ENCODE measurements around the gene ADARB2.

DNA sequence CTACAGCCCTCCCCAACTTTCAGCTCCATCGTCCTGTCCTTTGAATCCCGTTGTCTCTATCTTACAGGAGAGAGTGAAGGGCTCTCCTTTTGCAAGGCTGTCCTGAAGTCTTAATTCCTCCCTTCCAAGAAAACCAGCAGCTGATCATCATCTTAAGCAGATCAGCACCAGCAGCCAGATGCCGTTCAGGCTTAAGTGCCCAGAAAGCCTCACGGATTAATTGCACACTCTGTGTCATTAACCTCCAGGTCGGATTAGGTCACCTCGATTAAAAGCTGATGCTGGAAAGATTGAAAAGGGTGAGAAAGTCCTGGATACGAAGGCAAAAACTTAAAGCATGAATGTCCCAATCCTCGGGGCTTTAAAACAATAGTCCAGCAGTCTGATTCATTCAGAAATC is 24.8 kb upstream of the ADARB2 start:
- TF ChIP-seq, protein P1, sequence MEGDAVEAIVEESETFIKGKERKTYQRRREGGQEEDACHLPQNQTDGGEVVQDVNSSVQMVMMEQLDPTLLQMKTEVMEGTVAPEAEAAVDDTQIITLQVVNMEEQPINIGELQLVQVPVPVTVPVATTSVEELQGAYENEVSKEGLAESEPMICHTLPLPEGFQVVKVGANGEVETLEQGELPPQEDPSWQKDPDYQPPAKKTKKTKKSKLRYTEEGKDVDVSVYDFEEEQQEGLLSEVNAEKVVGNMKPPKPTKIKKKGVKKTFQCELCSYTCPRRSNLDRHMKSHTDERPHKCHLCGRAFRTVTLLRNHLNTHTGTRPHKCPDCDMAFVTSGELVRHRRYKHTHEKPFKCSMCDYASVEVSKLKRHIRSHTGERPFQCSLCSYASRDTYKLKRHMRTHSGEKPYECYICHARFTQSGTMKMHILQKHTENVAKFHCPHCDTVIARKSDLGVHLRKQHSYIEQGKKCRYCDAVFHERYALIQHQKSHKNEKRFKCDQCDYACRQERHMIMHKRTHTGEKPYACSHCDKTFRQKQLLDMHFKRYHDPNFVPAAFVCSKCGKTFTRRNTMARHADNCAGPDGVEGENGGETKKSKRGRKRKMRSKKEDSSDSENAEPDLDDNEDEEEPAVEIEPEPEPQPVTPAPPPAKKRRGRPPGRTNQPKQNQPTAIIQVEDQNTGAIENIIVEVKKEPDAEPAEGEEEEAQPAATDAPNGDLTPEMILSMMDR (IDR thresholded peaks at IDR 0.05): no peak
- TF ChIP-seq POLR2A (IDR thresholded peaks at IDR 0.05): no peak

Data from Peyer's patch (tissue), 4 donors.